HG03565 (cell line): ENCODE results near the gene ZNF226.
A peak's percentile ranks its signal among the peaks of the same experiment; 100 is the strongest.
"Not testable (repeated sequence)": the region's sequence is repeated elsewhere in the genome, so short reads cannot be mapped to it uniquely, and the experiment has no call there.

Source experiments
- ATAC-seq: cut with Tn5 transposase; IDR thresholded peaks from one replicate; pipeline ENCODE4 v1.9.1; 2021; ENCODE audit warnings: mild to moderate bottlenecking, moderate library complexity; ENCODE audit not compliant: unreplicated experiment

Gene ZNF226

DNA sequence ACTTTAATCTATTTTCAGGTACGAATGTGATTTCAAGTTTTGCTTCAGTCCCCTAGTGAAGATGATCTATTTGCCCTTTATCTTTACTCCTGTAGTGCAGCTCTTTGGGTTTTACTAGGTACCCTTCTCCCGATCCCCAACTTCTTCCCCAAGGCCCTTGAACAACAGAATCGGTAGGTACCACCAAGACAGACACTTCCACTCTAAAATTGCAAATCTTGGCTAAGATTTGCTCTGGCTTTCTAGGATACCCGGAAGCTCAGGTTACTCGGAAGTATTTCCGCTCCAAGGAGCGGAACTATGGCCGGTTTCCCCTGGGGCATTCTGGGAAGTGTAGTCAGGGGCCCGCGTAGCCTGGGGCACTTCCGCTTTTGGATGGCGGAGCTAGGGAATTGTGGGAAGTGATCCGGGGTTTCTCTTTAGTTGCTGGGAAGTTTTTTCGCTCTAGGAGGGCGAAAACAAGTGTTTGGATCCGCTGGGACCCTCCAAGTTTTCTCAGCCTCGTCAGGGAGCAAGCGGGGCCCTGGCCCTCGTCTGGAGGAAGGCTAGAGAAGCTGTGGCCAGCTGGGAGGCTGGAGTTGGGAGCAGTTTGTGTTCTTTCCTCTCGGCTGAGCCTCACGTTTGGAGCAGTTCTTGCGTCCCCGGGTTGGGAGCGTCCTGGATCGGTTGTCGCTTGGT, 42.4 kb downstream of the ZNF226 start:
- peak; percentile 83 for ATAC-seq

DNA sequence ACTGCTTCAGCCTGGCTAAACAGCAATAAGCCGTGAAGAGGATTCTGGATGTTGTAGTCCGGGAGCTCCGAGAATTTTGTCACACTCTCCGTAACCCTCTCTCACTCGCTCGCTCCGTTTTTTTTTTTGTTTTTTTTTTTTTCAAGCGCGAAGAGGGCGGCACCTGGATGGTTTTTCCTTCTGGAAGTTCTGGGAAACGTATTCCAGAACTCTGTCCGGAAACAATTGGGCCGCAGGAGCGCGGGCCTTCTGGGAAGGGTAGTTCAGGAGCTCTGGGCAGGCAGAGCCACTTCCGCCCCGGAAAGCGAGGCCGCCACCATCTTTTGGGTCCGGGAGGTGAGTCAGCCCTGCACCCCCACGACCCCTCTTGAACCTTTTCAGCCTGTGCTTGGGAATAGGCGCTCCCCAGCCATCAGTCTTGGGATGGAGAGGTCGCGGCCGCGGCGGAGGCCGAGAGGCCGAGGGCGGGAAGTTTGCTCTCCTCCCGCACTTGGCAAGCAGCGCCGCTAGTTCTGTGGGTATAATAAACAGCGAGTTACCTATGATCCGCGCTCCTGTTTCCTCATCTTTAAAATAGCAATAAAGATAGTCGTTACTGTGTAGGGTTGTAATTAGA, 47.5 kb downstream of the ZNF226 start, which contains the start of gene ZNF227:
Gene ZNF227 (plus strand): TSS at position 283 of the 616 bp plus-strand sequence. CDS start 5,261 bp downstream, outside the sequence.
- peak; percentile 60 for ATAC-seq

GRCh38 chr19:44212866-44213346, 48.0 kb downstream of the ZNF226 start:
- no peak for ATAC-seq

GRCh38 chr19:44219926-44220325, 55.0 kb downstream of the ZNF226 start:
- not testable (repeated sequence) for ATAC-seq

GRCh38 chr19:44220761-44221160, 55.9 kb downstream of the ZNF226 start:
- not testable (repeated sequence) for ATAC-seq

- ATAC-seq = not testable (repeated sequence)
Measured at GRCh38 chr19:44221291-44221690, 56.4 kb downstream of the ZNF226 start.
